Panc1 (cell line): Measurements from ENCODE around the gene XCR1. TPM values are rescaled to one million over a fixed set of nuclear protein-coding genes. Genes with fewer than 3 reads are reported as not detected.

Experiments used
- ATAC-seq: fragments of 200-7000 bp; cut with Tn5 transposase; 2 replicates; pipeline ENCODE4 v1.9.1; 2020; ENCODE audit warnings: mild to moderate bottlenecking, moderate library complexity
- BruUV-seq: library from RNA; stranded (reverse); fragments of 400-500 nt; replicated peaks from 2 replicates; lab custom pipeline; 2021; lab: Mats Ljungman, UMichigan
- CTCF ChIA-PET: fragments of 300-600 bp; sonication (Branson Sonifier 250); formaldehyde crosslinking; loops from one replicate; lab custom pipeline; 2022; ENCODE audit warnings: antibody characterized with exemption; lab: Charles Lee
- POLR2A ChIA-PET: fragments of 300-600 bp; sonication (Branson Sonifier 250); formaldehyde crosslinking; loops from one replicate; lab custom pipeline; 2022; ENCODE audit warnings: antibody characterized with exemption; lab: Charles Lee
- DNase-seq: peaks from one replicate; pipeline ENCODE4 v3.0.0-alpha.2; 2010; ENCODE audit warnings: low read depth, low spot score
- H3K27ac ChIP-seq: 2 replicates; pipeline ENCODE4 v1.5.1; 2011; ENCODE audit warnings: mild to moderate bottlenecking, low read length, inconsistent platforms
- H3K27me3 ChIP-seq: fragments of 200-500 bp; sonication (Bioruptor generic); 2 replicates; pipeline ENCODE4 v1.6.0; 2014; ENCODE audit warnings: low read length, inconsistent platforms; ENCODE audit not compliant: control insufficient read depth, insufficient read depth
- H3K36me3 ChIP-seq: fragments of 200-500 bp; sonication (Bioruptor generic); 2 replicates; pipeline ENCODE4 v1.5.1; 2014; ENCODE audit warnings: inconsistent platforms, mild to moderate bottlenecking, low read length, moderate library complexity; ENCODE audit not compliant: control insufficient read depth, insufficient read depth
- H3K4me1 ChIP-seq: 2 replicates; pipeline ENCODE4 v1.5.1; 2011; ENCODE audit warnings: inconsistent platforms, mild to moderate bottlenecking, low read length, moderate library complexity; ENCODE audit not compliant: control insufficient read depth, insufficient read depth
- H3K4me3 ChIP-seq, 2 experiments: 2 replicates each; pipeline ENCODE4 v1.5.1; 2011 to 2012; ENCODE audit warnings: low read depth in 2 of 2, low read length in 2 of 2, mild to moderate bottlenecking in 2 of 2, inconsistent platforms in 1 of 2, moderate library complexity in 1 of 2
- H3K9me3 ChIP-seq: fragments of 200-500 bp; sonication (Bioruptor generic); 2 replicates; pipeline ENCODE4 v1.5.1; 2014; ENCODE audit warnings: low read depth, mild to moderate bottlenecking, inconsistent platforms, low read length, moderate library complexity; ENCODE audit not compliant: control insufficient read depth, insufficient read depth
- CTCF ChIP-seq: fragments of 450-650 bp; IDR thresholded peaks from 2 replicates; pipeline ENCODE4 v1.5.1; 2017; ENCODE audit warnings: mild to moderate bottlenecking
- POLR2AphosphoS5 ChIP-seq: IDR thresholded peaks from 2 replicates; pipeline ENCODE4 v1.6.1; 2012; ENCODE audit warnings: mild to moderate bottlenecking, low read depth, low read length, moderate library complexity
- REST ChIP-seq, 2 experiments: IDR thresholded peaks; 2 replicates each; pipeline ENCODE4 v1.6.1; 2011 to 2012; ENCODE audit warnings: low read depth in 2 of 2, control low read depth in 1 of 2, low read length in 1 of 2, mild to moderate bottlenecking in 1 of 2, moderate library complexity in 1 of 2; ENCODE audit not compliant: insufficient read depth in 1 of 2
- SIN3A ChIP-seq: IDR thresholded peaks from 2 replicates; pipeline ENCODE4 v1.6.1; 2012; ENCODE audit warnings: low read depth, mild to moderate bottlenecking, low read length, moderate library complexity, borderline replicate concordance; ENCODE audit not compliant: insufficient read depth
- TCF7L2 ChIP-seq: IDR thresholded peaks from 2 replicates; pipeline ENCODE4 v1.6.1; 2011; ENCODE audit warnings: mild to moderate bottlenecking, low read depth, low read length, inconsistent platforms
- in situ Hi-C: cut with HindIII; loops from 2 replicates; pipeline ENCODE4 v1.10.0; 2016; ENCODE audit warnings: low sequenced_read_pairs, low pct_unique_long_range_greater_than_20kb
- intact Hi-C: fragments of 100-400 bp; cut with micrococcal nuclease; formaldehyde crosslinking; loops from one replicate; pipeline ENCODE4 v1.10.0; 2022; ENCODE audit not compliant: unreplicated experiment
- total RNA-seq: library from RNA; stranded (reverse); gene quantifications from one replicate; pipeline ENCODE4 v1.2.1, GENCODE V29; 2021; ENCODE audit not compliant: unreplicated experiment

Gene XCR1
- total RNA-seq, 1 experiment from 2014 or later = not detected

- Histone ChIP-seq H3K27ac (no peak overlapping the region), H3K27me3 (no peaks in the 10 kb centered on the region), H3K36me3 (no peaks in the 10 kb centered on the region), H3K9me3 (no peaks in the 10 kb centered on the region), H3K4me1 (no peaks in the 10 kb centered on the region), H3K4me3 (no peak overlapping the region)
- DNase-seq = no peak
- no TSS peak for BruUV-seq
- intact Hi-C loops (no loop called here), in situ Hi-C loops (no loop called here)
- ChIA-PET CTCF (no interaction called here), POLR2A (no interaction called here)
- no peak for ATAC-seq
- no peak for TF ChIP-seq CTCF
- no peak for TF ChIP-seq TCF7L2
- no peak for TF ChIP-seq REST (IDR thresholded peaks at IDR 0.05; ENCODE audit: insufficient read depth in 1 of 2, low read depth in 2 of 2, low read length in 1 of 2)
- no peak for TF ChIP-seq POLR2AphosphoS5
- no peak for TF ChIP-seq SIN3A
These were observed 16.7 kb downstream of the XCR1 start for GRCh38 chr3:46010519-46011113.

GRCh38 chr3:46008058-46008457, 19.2 kb downstream of the XCR1 start:
- no TSS peak for BruUV-seq
- ChIA-PET CTCF (no interaction called here), POLR2A (no interaction called here)
- ATAC-seq = no peak
- Histone ChIP-seq H3K27me3 (no peaks in the 10 kb centered on the region), H3K36me3 (no peaks in the 10 kb centered on the region), H3K4me1 (no peaks in the 10 kb centered on the region), H3K27ac (no peak overlapping the region), H3K9me3 (no peaks in the 10 kb centered on the region), H3K4me3 (no peak overlapping the region)
- in situ Hi-C loops (no loop called here), intact Hi-C loops (loop anchor here (5.0 kb wide), 1 partner anchor 264 kb away; no protein-coding TSS in a partner anchor)
- TF ChIP-seq POLR2AphosphoS5 (no peak), SIN3A (no peak), CTCF (no peak), TCF7L2 (no peak), REST (IDR thresholded peaks at IDR 0.05; ENCODE audit: insufficient read depth in 1 of 2, low read depth in 2 of 2, low read length in 1 of 2) (no peak)
- no peak for DNase-seq
